ENCODE results near the gene ZBTB5. TPM values are rescaled to one million over a fixed set of nuclear protein-coding genes. Genes with fewer than 3 reads are reported as not detected.
A peak's percentile ranks its signal among the peaks of the same experiment; 100 is the strongest.

The ZBTB5 gene
- total and polyA plus RNA-seq, 9 of the 15 experiments (the other 6 are each of a cell fraction or from before 2014, with no cell fraction given) = 2.3 to 43.2 (median 15.5) TPM

GRCh38 chr9:37465249-37466036, at the start of gene ZBTB5 (continued):
- no peak for TF ChIP-seq ZNF354B (CRISPR knock-in tag; IDR thresholded peaks at IDR 0.05)
- no peak for TF ChIP-seq GTF2B (IDR thresholded peaks at IDR 0.05; ENCODE audit: extremely low read depth, insufficient read length)
- no peak for TF ChIP-seq RHOXF2B (CRISPR knock-in tag; conservative IDR thresholded peaks at IDR 0.05)
- no peak for TF ChIP-seq ILF3 (IDR thresholded peaks at IDR 0.05; ENCODE audit: borderline replicate concordance)
- TF ChIP-seq RBM17 (IDR thresholded peaks at IDR 0.05; ENCODE audit: borderline replicate concordance, low read depth, low read length) = no peak
- TF ChIP-seq YBX1 (IDR thresholded peaks at IDR 0.05) = no peak
- TF ChIP-seq CBFB (CRISPR knock-in tag; IDR thresholded peaks at IDR 0.05) = no peak
- TF ChIP-seq NFE2L1 (tag; IDR thresholded peaks at IDR 0.05; ENCODE audit: borderline replicate concordance, low read depth) = no peak
- peak; percentile 14 for TF ChIP-seq PHF20 (IDR thresholded peaks at IDR 0.05; ENCODE audit: partially characterized antibody)
- TF ChIP-seq ZNF785 (CRISPR knock-in tag; IDR thresholded peaks at IDR 0.05) = no peak
- TF ChIP-seq CHAMP1 (IDR thresholded peaks at IDR 0.05) = no peak
- TF ChIP-seq HMGN3 (IDR thresholded peaks at IDR 0.05; ENCODE audit: borderline replicate concordance, extremely low read depth, insufficient read length, low read depth, low read length) = peak; percentile 7
- TF ChIP-seq FOXP1 (CRISPR knock-in tag; IDR thresholded peaks at IDR 0.05) = no peak; the same call in 1 of the 2 replicates
- TF ChIP-seq HNRNPUL1 (IDR thresholded peaks at IDR 0.05; ENCODE audit: low read length) = no peak
- TF ChIP-seq OTX1 (CRISPR knock-in tag; IDR thresholded peaks at IDR 0.05) = no peak
- no peak for TF ChIP-seq KLF1 (tag; IDR thresholded peaks at IDR 0.05)
- TF ChIP-seq ETV1 (tag; conservative IDR thresholded peaks at IDR 0.05; ENCODE audit: low read depth) = 0 out of 2 replicates have a peak, but pooled peaks have one; percentile 28
- peak; percentile 38; the same call in 1 of the 2 replicates for TF ChIP-seq MXI1 (IDR thresholded peaks at IDR 0.05; ENCODE audit: low read depth, low read length)
- no peak for TF ChIP-seq CREBBP (IDR thresholded peaks at IDR 0.05; ENCODE audit: low read depth, low read length)
- TF ChIP-seq MNT (conservative IDR thresholded peaks at IDR 0.05) = no peak
- TF ChIP-seq PREB (CRISPR knock-in tag; IDR thresholded peaks at IDR 0.05) = no peak
- no peak for TF ChIP-seq ZNF23 (CRISPR knock-in tag; IDR thresholded peaks at IDR 0.05)
- TF ChIP-seq SOX6 (IDR thresholded peaks at IDR 0.05) = no peak; the same call in 1 of the 2 replicates
- no peak for TF ChIP-seq BRD4 (IDR thresholded peaks at IDR 0.05)
- TF ChIP-seq ZNF444 (CRISPR knock-in tag; IDR thresholded peaks at IDR 0.05) = no peak

Measured in K562 (cell line).